Measurements from ENCODE around the gene RNF213.
"Not testable (repeated sequence)": the region's sequence is repeated elsewhere in the genome, so short reads cannot be mapped to it uniquely, and the experiment has no call there.

The RNF213 gene

GRCh38 chr17:80270836-80271235 lies 10.2 kb downstream of the RNF213 start:
- no peak for DNase-seq

GRCh38 chr17:80272366-80272765 lies 11.7 kb downstream of the RNF213 start:
- no peak for DNase-seq

- DNase-seq = no peak
Observed at GRCh38 chr17:80274331-80274730, 13.7 kb downstream of the RNF213 start.

- no peak for DNase-seq
Observed at GRCh38 chr17:80274871-80275449, 14.3 kb downstream of the RNF213 start.

GRCh38 chr17:80275857-80276256 lies 15.2 kb downstream of the RNF213 start:
- DNase-seq = not testable (repeated sequence)

GRCh38 chr17:80277751-80278671 lies 17.4 kb downstream of the RNF213 start:
- DNase-seq = no peak

GRCh38 chr17:80279895-80280294 lies 19.2 kb downstream of the RNF213 start:
- peak in 1 of 2 donors; percentile 93 for DNase-seq

- DNase-seq = no peak
Observed at GRCh38 chr17:80281516-80281915, 20.9 kb downstream of the RNF213 start.

GRCh38 chr17:80283116-80283852 lies 22.6 kb downstream of the RNF213 start:
- DNase-seq = no peak

- peak in 1 of 2 donors; percentile 50 for DNase-seq
Observed at GRCh38 chr17:80284631-80285030, 24.0 kb downstream of the RNF213 start.

- DNase-seq = no peak
Observed at GRCh38 chr17:80285237-80285920, 24.7 kb downstream of the RNF213 start.

- no peak for DNase-seq
Observed at GRCh38 chr17:80286638-80286960, 25.9 kb downstream of the RNF213 start.

GRCh38 chr17:80287038-80287437 lies 26.4 kb downstream of the RNF213 start:
- no peak for DNase-seq

GRCh38 chr17:80287806-80288567 lies 27.3 kb downstream of the RNF213 start:
- DNase-seq = peak in 1 of 2 donors; percentile 7

DNA sequence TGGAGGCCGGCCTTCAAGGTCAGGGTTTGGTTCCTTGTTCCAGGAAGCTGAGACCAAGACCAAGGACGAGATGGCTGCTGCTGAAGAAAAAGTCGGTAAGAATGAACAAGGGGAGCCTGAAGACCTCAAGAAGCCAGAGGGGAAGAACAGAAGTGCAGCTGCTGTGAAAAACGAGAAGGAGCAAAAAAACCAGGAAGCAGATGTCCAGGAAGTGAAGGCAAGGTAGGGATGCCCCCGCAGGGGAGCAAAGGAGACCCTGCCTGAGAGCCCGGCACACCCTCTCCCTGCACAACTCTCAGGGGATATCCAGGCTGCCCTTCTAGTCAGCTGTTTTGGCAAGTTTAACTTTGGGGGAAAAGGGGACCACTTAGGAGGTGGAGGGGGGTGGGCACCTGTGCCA lies 29.0 kb downstream of the RNF213 start:
- peak in 1 of 2 donors; percentile 5 for DNase-seq

DNA sequence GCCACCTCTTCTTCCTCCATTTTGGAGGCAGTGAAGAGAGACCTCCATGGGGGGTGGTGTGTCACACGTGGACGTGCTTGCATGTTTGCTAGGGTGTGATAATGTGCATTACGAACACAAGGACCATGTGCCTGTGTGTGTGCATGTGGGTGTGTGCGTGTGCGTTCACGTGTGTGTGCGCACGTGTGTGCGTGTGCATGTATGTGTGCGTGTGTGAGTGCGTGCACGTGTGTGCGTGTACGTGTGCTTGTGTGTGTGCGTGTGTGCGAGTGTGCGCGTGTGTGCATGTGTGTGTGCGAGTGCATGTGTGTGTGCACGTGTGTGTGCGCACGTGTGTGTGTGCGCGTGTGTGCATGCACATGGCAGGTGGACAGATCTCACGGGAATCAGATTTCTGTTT lies 29.5 kb downstream of the RNF213 start:
- DNase-seq = no peak

DNA sequence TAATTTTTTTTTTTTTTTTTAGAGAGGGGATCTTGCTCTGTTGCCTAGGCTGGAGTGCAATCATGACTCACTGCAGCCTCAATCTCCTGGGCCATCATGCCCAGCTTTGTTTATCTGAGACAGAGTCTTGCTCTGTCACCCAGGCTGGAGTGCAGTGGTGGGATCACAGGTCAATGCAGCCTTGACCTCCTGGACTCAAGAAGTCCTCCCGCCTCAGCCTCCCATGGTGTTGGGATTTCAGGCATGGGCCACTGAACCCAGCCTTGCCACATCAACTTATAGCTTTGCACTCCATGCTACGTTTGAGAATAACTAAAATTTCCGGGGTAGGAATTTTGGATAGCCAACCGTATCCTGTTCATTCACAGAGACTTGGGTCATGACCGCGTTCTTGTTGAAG lies 30.6 kb downstream of the RNF213 start:
- DNase-seq = no peak

DNA sequence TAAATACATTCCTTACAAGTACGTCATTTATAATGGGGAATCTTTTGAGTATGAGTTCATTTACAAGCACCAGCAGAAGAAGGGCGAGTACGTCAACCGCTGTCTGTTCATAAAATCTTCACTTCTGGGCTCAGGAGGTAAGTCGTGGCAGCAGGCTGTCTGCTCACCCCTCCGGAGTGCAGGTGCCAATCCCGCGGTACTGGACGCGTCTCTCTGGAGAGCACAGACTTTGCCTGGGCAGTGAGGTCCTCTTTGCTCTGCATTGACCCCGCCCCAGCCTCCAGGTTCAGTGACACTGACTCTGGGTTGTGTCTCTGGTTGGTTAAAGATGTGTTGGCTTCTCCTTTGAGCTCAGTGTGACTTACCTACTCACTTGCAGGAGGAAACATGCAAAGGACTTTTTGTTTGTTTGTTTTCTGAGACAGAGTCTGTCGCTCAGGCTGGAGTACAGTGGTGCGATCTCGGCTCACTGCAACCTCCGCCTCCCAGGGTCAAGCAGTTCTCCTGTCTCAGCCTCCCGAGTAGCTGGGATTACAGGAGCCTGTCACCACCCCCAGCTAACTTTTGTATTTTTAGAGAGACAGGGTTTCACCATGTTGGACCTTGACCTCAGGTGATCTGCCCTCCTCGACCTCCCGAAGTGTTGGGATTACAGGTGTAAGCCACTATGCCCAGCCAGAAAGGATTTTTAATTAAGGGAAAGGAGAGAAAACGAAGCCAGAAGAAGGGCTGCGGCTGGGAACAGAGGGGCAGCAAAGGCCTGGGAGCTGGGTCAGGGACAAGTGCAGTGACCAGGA lies 31.2 kb downstream of the RNF213 start:
- DNase-seq = no peak

- DNase-seq = no peak
Observed at GRCh38 chr17:80292521-80292971, 31.9 kb downstream of the RNF213 start.

GRCh38 chr17:80294210-80294609 lies 33.6 kb downstream of the RNF213 start:
- DNase-seq = peak; percentile 72 to 93

DNA sequence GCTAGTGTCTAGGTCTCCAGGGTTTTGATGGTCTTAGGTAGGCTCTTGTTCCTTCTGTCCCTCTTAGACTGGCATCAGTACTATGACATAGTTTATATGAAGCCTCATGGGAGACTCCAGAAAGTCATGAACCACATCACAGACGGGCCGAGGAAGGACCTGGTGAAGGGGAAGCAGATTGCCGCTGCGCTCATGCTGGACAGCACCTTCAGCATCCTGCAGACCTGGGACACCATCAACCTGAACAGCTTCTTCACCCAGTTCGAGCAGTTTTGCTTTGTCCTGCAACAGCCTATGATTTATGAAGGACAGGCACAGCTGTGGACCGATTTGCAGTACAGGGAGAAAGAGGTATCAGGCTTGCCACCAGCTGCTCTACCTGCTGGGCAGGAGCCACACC lies 34.0 kb downstream of the RNF213 start:
- DNase-seq = no peak
